Stimulated activated CD4-positive, alpha-beta T cell treated with anti-CD3 and anti-CD28 coated beads, TNF-alpha, amount 100 ng/mL, for 4 hours (primary cell): ENCODE results near the gene GRHPR.
"Not testable (repeated sequence)": the region's sequence is repeated elsewhere in the genome, so short reads cannot be mapped to it uniquely, and the experiment has no call there.

ENCODE experiments used
- DNase-seq, 3 experiments: peaks; one replicate each; pipeline ENCODE4 v3.0.0-alpha.2; 2020; ENCODE audit warnings: low read depth in 3 of 3

The GRHPR gene

DNA sequence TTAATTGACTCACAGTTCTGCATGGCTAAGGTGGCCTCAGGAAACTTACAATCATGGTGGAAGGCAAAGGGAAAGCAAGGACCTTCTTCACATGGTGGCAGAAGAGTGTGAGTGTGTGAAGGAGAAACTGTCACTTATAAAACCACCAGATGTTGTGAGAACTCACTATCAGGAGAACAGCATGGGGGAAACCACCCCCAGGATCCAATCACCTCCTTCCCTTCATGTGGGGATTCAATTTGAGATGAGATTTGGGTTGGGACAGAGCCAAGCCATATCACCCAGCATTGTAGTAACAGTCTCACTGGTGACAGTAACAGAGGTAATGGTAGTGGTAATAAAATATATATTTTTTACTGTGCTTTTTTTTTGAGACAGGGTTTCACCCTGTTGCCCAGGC lies 24.6 kb downstream of the GRHPR start:
- no peak for DNase-seq

DNA sequence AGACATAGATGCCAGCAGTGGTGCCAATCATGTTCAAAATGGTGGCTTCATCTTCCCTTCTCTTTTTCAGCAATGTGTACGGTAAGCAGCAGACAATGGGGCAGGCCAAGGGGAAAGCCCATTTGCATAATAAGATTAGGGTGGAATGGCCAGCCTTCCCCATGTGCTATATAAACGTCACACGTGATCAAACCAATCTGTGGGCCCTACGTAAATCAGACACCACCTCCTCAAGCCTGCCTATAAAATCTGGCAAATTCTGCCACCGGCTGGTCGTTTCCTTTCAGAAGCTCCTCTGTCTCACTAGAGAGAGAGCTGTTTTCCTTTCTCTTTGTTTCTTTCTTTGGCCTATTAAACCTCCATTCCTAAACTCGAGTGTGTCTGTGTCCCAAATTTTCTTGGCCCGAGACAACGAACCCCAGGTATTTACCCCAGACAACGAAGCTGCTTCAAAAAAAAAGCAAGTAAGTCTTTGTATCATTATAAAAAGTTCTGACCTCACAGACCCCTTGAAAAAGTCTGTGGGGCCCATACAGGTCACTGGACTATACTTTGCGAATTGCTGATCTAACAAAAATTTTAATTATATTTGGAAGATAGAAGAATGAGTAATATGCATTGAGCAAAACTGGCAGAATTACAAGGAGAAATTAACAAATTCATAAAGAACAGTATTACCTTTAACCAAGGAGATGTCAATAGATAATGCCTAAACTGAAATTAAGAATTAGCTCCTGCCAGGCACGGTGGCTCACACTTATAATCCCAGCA lies 27.6 kb downstream of the GRHPR start:
- DNase-seq = no peak

DNA sequence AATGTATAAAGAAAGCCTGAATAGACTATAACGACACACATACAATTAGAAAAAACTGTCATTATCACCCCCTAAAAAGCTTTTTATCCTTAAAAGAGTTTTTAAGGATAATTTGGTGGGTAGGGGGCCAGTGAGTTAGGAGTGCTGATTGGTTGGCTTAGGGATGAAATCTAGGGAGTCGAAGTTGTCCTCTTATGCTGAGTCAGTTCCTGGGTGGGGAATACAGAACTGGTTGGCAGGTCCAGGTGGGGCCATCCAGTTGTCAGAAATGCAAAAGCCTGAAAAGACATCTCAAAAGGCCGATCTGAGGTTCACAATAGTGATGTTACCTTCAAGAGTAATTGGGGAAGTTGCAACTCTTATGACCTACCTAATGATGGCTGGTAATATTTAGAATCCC lies 29.1 kb downstream of the GRHPR start:
- DNase-seq = no peak

DNA sequence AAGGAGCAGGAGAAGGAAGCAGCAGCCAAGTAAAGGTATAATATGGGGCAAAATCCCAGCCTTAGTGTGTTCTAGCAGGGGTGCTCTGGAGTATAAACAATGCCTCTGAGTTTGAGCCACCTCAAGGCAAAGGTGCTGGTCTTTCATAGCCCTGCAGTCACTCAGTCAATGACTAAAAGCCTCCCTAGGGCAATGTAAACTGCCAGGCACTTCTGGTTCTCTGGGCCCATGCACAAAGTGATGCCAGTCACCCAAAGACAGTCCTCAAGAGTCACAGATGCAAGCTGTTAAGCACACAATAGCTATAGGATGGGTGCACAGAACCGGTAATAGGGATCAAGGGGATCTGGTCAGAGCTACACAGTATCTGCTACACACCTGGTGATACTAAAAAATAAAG lies 30.1 kb downstream of the GRHPR start:
- no peak for DNase-seq

DNA sequence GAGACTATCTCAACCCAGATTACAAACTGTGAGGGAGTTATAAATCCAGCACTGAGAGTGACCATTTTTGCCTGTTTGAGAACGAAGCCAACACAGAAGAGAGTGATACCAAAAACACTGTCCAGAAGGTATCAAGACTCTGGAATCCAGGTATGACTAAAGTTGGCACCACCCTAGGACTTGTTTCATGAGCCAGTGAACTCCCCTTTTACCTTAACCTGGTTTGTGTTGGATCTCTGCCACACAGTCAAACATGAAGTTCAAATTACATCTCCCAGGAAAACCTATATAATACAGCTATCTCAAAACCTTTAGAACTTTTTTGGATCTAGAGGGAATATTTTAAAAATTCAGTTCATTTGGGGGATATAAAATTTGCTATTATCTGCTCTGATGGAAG lies 31.3 kb downstream of the GRHPR start:
- DNase-seq = no peak

DNA sequence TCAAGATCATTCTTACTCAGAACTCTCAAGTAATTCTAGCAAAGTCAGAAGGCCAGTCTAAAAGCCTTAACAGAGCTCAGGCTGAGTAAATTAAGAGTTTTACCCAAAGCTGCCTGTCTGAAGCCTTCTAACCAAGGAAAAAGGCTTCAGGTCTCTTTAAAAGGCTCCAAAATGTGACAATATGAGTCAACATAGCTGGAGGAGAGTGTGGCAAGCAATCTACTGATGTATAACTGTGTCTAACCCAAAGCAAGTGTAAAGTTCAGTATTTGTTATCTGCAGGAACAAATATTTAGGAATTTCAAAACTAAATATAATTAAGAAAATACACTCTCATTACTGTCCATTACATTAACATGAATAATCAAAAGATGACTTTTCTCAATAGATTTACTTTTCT lies 31.7 kb downstream of the GRHPR start:
- no peak for DNase-seq

DNA sequence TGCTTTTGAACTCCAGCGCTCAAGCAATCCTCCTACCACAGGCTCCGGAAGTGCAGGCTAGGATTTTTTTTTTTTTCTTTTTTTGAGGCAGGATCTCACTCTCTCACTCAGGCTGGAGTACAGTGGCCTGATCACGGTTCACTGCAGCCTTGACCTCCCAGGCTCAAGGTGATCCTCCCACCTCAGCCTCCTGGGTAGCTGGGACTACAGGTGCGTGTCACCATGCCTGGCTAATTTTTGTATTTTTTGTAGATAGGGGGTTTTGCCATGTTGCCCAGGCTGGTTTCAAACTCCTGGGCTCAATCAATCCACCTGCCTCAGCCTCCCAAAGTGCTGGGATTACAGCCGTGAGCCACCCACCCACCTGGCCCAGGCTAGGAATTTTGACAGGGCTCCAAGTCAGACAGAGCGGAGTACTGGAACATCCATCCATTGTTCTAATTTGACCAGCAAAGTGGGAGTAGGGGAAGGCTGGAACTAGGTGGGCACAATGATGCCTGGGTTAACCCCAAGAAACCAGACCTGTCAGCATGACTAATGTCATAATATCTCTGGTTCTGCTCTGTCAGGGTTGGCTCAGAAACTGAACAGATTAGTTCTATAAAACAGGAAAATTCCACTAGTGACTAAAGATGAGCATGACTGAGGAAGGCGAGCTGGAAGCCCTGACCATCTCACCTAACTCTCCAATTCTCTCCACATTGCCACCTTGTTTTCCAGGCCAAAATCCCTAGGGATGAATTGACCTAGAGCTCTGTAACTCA lies 33.6 kb downstream of the GRHPR start:
- DNase-seq = no peak

DNA sequence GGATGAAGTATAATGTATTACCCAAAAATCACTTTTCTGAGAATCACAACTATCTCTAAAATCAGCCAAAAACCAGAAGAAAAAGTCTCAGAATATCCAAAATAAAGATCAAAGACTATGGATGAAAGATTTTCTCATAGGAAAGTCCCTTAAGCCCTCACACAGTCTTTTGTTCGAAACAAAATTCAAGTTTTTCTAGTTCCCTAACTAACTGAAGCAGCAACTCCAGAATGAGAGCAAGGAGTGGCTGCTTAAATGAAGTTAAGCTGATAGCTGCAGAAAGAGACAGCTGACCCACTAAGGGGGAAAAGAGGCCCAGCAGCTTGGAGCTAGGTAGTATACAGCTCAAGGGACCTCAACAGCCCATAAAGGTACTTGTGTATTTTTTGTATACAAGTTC lies 34.3 kb downstream of the GRHPR start:
- DNase-seq = no peak

DNA sequence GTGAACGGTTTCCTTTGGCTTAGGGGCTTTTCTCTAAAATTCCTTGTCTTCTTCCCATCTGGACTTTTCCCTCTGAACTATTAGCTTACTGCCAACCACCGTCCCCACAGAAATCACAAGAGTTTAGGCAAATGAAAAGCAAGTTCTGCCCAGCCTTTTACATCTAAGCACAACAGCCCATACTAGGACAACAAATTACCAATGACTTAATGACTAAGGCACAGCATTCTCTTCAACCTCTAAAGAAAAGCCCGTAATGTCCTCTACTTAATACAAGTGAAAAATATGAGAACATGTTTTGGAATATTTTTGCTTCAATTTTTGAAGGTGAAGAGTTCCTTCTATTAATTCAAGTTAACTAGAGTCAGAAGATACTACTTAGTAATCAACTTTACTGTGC lies 41.5 kb downstream of the GRHPR start:
- no peak for DNase-seq

DNA sequence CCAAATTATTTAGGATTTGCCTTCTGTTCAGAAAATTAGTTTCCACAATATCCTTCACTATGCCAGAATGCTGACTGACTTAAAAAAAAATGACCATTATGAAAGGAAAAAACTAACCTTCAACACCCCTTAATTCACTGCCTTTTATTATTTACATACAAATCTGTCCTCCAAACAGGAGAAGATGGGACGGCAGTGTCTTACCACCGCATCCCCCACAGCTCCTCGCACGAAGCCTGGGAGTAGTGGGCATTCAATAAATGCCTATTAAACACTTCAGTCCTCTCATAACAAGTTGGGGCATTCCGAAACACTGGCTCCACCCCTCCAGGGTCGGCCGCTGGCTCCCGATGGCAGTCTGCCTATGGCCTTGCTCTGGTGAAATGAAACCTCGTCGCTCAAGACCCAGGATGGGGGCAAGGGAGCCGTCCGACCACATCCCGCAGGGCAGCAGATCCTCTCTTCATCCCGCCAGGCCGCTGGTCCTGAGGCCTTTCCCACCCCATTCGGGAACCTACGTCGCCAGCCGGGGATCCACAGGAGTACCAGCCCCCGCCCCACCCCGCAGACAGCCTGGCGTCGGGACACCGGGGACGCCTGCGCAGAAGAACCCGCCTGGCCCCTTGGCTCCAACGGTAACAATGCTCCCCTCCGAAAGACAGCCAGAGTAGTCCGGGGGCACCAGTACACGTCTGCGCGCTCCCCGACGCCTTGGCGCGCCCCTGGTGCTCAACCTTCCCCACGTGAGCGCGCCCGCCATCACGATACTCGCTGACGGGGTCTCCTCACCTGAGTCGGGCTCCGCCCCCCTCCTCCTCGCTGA lies 42.1 kb downstream of the GRHPR start:
- DNase-seq = peak in 1 of 3 experiments; percentile 36

DNA sequence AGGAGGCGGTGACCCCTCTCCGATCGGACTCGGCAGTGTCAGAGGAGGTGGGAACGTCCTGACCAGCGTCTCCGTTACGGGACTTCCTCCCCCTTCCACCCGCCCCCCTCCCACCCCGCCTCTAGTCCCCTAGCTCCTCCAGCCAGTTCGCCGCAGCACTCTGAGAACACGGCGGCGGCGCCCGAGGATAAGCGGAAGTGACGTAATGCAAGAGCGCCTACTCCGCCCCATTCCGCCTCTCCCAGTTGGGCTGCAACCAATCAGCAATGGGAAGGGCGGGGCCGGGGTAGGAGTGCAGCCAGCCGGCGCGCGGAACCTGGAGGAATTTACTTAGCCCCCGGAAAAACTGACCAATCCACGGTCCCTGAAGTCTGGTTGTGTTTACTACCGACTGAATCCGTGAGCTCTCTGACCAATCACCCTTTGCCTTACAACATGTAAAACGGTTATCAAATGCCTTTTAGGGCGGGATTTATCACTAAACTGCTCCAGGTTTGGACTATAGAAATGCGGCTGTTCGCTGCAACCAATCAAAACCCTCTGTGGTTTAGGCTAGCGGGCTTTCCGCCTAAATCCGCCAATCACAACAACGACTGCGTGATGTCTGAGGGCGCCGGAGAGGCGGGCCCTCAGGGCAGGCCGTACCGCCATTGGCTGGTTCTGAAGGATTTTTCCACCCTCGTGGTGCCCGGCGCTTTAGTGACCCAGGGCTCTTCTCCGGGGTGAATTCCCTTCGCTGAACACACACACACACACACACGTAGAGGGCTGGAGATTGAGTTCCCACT lies 42.9 kb downstream of the GRHPR start, which contains the start of gene ZBTB5:
Gene ZBTB5, minus strand, starts transcription at position 202 of the 788 bp plus-strand sequence. CDS start 22,899 bp downstream, outside the sequence.
- DNase-seq = peak; percentile 95 to 98 (median 97)

DNA sequence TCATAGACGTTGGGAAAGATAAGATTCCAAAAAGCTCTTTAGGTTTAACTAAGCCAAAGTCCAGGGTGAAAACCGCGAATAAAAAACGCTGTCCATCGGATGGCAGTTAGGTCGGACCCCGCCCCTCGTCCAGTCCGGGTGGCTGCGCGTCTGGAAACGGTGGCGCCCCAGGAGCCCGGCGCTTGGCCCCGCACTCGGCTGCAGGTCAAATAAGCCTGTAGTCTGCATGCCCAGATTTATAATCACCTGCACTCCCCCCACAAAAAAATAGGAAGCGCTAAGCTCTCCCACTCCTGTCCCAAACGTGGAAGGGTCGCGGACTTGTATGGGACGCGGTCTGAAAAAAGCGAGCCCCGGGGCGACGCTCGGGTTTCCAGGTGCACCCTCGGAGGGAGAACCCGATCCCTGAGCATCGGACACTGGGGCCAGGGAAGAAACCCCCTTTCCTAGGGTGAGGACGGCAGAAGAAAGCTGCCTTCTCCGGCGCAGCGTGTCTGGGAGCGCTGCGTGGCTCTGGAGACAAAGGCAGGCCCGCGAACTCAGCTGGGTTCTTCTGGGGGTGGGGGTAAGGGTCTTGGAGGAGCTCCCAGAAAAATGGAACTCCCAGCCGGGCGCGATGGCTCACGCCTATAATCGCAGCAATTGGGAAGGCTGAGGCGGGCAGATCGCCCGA lies 43.7 kb downstream of the GRHPR start:
- peak in 2 of 3 experiments; percentile 10 to 17 for DNase-seq

DNA sequence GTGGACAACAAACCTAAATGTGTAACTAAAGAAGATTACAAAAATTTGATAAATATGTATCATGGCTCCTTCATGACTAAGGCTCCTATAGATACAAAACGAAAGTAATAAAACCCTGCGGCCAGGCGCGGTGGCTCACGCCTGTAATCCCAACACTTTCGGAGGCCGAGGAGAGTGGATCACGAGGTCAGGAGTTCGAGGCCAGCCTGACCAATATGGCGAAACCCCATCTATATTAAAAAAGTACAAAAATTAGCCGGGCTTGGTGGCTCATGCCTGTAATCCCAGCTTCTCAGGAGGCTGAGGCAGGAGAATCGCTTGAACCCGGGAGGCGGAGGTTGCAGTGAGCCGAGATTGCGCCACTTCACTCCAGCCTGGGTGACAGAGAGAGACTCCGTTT lies 45.0 kb downstream of the GRHPR start:
- not testable (repeated sequence) for DNase-seq

DNA sequence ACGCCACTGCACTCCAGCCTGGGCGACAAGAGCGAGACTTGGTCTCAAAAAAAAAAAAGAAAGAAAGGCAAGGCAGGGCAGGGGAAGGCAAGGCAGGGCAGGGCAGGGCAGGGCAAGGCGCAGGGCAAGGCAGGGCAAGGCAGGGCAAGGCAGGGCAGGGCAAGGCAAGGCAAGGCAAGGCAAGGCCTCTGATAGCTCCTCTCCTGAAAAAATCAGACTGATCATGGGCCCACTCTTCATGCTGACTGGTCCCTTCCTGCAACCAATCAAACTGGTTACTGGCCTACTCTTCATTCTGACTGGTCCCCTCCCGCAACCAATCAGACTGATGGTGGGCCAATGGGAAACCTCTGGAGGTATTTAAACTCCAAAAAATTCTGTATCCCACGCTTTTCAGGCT lies 46.1 kb downstream of the GRHPR start:
- DNase-seq = no peak

DNA sequence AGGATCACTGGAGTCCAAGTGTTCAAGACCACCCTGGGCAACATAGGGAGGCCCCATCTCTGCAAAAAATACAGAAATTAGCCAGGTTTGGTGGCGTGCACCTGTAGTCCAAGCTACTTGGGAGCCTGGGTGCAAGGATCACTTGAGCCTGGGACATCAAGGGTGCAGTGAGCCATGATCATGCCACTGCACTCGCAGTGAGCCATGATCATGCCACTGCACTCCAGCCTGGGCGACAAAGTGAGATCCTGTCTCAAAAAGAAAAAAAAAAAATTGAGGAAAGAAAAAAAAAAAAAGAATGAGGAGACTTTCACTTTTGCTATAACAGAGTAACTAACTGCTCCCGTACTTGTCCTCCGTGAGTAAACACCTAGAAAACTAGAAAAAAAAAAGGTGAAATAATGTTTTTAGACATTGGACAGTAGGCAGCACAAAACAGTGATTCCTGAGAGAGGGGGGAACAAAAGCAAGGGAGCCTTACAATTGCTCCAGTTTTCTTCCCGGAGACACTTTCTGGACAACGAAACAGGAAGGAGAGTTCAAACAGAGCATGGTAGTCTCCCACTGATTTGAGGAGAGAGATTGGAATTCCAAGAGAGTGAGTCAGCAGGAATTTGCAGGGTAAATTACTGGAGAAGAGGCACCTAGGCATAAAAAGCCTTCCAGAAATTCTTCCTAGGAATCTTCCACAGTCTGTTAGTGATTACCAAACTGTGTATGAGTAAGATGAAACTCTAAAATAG lies 49.6 kb downstream of the GRHPR start:
- no peak for DNase-seq

DNA sequence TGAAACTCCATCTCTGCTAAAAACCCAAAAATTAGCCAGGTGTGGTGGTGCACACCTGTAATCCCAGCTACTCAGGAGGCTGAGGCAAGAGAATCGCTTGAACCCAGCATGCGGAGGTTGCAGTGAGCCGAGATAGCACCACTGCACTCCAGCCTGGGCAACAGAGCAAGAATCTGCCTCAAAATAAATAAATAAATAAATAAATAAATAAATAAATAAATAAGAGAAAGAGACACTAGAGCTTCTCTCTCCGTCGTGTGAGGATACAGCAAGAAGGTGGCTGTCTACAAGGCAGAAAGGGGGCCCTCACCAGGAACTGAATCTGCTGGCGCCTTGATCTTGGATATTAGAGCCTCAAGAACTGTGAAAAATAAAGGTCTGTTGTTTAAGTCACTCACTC lies 51.5 kb downstream of the GRHPR start:
- not testable (repeated sequence) for DNase-seq

DNA sequence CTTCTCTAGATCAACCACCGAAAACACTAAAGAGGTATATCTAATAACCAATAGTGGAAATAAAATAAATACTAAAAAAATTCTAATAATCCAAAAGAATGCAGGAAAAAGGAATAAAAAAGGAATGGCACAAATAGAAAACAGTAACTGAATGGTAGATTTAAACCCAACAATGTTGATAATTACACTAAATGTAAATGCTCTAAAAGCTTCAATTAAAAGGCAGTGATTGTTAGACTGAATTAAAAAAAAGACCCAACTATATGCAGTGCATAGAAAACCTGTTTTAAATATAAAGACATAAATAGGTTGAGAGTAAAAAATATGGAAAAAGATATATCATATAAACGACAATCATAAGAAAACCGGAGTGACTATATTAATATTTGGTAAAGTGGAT lies 51.9 kb downstream of the GRHPR start:
- no peak for DNase-seq

DNA sequence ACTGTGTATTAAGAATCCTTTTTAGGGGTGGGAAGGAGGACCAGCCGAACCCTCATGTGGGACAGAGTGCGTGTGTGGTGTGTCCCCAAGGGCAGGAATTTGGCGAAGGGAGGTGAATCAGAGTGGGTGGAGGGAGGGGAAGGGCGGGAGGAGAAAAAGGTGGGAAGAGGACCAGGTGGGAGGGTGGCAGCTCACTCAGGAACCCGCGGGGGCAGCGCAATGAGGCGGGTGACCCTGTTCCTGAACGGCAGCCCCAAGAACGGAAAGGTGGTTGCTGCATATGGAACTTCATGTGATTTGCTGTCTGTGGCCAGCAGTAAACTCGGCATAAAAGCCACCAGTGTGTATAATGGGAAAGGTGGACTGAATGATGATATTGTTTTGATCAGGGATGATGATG lies 54.4 kb downstream of the GRHPR start:
- DNase-seq = no peak

DNA sequence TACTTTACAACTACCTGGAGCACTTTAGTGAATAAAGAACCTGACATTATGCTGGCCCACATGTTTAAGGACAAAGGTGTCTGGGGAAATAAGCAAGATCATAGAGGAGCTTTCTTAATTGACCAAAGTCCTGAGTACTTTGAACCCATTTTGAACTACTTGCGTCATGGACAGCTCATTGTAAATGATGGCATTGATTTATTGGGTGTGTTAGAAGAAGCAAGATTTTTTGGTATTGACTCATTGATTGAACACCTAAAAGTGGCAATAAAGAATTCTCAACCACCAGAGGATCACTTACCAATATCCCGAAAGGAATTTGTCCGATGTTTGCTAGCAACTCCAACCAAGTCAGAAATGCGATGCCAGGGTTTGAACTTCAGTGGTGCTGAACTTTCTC lies 54.9 kb downstream of the GRHPR start:
- DNase-seq = not testable (repeated sequence)

DNA sequence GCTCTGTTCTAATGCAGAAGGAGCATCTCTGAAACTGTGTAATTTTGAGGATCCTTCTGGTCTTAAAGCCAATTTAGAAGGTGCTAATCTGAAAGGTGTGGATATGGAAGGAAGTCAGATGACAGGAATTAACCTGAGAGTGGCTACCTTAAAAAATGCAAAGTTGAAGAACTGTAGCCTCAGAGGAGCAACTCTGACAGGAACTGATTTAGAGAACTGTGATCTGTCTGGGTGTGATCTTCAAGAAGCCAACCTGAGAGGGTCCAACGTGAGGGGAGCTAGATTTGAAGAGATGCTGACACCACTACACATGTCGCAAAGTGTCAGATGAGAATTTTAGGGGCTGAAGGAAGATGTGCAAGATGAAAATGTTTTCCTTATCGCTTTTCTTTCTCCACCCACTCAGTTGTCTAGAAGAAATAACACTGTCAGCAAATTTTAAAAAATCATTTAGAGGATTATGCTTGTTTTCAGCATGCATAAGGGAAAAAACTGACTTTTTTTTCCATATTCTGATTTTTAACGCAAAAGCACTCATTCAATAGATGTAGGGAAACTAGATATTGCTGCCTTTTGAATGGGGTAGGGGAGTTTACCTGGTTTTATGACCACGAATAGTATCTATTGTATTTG lies 55.6 kb downstream of the GRHPR start:
- DNase-seq = not testable (repeated sequence)
